NCI-H2107 treated with DMSO at 0.1 percent for 48 hours (cell line): ENCODE results near the gene SHISA2.
A peak's percentile ranks its signal among the peaks of the same experiment; 100 is the strongest.

ENCODE experiments used
- DNase-seq: peaks from one replicate; lab custom pipeline; 2025; ENCODE audit not compliant: unreplicated experiment; lab: John Stamatoyannopoulos, UW

The SHISA2 gene

GRCh38 chr13:26019881-26020870, 31.6 kb downstream of the SHISA2 start:
- DNase-seq, result peak; percentile 32

GRCh38 chr13:26019251-26019650, 32.6 kb downstream of the SHISA2 start:
- no peak for DNase-seq

GRCh38 chr13:26017932-26018665, 33.7 kb downstream of the SHISA2 start:
- DNase-seq, result no peak

DNA sequence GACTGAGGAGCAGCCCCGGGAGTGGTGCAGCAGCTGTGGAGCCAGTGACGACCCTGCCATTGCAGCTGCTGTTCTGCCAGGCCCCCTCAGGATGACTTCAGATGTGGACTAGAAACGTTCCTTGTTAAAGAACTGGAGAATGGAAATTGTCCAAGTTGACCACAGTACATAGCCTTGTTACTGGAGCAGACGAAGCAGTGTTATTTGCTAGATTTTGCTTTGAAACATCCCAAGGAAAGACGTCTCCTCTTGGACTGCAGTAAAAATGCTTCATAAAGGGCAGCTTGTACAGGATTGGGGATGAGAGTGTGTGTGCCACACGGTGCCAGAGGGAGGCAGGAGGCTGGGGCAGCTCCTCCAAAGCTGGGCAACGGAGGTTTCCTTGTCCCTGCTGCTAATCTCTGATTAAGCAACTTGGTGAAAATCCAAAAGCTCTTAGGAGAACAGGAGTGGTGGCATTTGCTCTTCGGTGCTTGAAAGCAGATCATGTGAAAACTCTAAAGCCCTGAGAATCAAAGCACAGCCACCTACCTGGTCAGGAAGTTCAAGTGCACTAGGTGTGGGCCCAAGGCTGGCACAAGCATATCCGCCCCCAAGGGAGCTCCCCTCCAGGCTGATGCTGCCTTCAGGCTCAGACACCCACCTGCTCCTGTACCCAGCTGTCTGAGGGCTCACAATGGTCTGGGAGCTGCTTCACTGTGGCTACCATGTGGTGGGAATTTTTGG, 34.5 kb downstream of the SHISA2 start:
- DNase-seq, result no peak

DNA sequence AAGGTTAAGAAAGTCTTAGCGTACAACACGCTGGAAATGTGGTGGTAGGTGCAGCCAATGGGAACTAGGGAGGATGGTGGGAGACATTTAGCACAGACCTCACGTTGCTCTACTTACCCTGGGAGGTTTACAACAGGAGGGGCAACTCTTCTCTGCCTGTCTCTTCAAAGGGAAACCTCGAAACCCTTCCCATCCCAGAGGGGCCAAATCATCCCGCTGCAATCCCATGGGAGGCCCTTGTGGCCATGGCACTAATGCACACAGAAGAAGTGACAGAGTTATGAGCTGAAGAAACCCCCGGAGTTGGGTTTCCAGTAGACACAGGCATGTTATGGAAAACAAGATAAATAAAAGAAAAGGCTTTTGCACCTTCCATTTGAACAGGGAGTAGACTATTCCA, 35.6 kb downstream of the SHISA2 start:
- DNase-seq, result no peak

GRCh38 chr13:26015271-26016125, 36.3 kb downstream of the SHISA2 start:
- DNase-seq, result no peak

- DNase-seq, result no peak
These were observed 38.8 kb downstream of the SHISA2 start for GRCh38 chr13:26012995-26013394.

- DNase-seq, result no peak
These were observed 39.6 kb downstream of the SHISA2 start for GRCh38 chr13:26011996-26012821.

GRCh38 chr13:26011208-26011573, 40.6 kb downstream of the SHISA2 start:
- DNase-seq, result no peak

GRCh38 chr13:26010487-26011207, 41.2 kb downstream of the SHISA2 start:
- no peak for DNase-seq

GRCh38 chr13:26007261-26008125, 44.3 kb downstream of the SHISA2 start:
- no peak for DNase-seq
